Stimulated activated CD8-positive, alpha-beta memory T cell treated with anti-CD3 and anti-CD28 coated beads, Interleukin-2, amount 100 ng/mL, for 48 hours (primary cell): Measurements from ENCODE around the gene APOO.
"Not testable (repeated sequence)": the region's sequence is repeated elsewhere in the genome, so short reads cannot be mapped to it uniquely, and the experiment has no call there.

Experiments
- DNase-seq, 2 donors: peaks; one replicate each; pipeline ENCODE4 v3.0.0-alpha.2; 2020; ENCODE audit warnings: low read depth in 2 of 2

Gene APOO

GRCh38 chrX:23904096-23904495, 3.6 kb downstream of the APOO start:
- DNase-seq = no peak

- DNase-seq = no peak
Measured at GRCh38 chrX:23902419-23902818, 5.3 kb downstream of the APOO start.

- no peak for DNase-seq
Measured at GRCh38 chrX:23901805-23902204, 5.9 kb downstream of the APOO start.

GRCh38 chrX:23901060-23901459, 6.7 kb downstream of the APOO start:
- DNase-seq = no peak

GRCh38 chrX:23900220-23900797, 7.4 kb downstream of the APOO start:
- DNase-seq = no peak

- DNase-seq = no peak
Measured at GRCh38 chrX:23898412-23898959, 9.3 kb downstream of the APOO start.

- DNase-seq = no peak
Measured at GRCh38 chrX:23896981-23897380, 10.8 kb downstream of the APOO start.

GRCh38 chrX:23896539-23896938, 11.2 kb downstream of the APOO start:
- DNase-seq = not testable (repeated sequence)

- not testable (repeated sequence) for DNase-seq
Measured at GRCh38 chrX:23894993-23895392, 12.7 kb downstream of the APOO start.

GRCh38 chrX:23890933-23891332, 16.8 kb downstream of the APOO start:
- DNase-seq = no peak

- DNase-seq = no peak
Measured at GRCh38 chrX:23888887-23889501, 18.7 kb downstream of the APOO start.

GRCh38 chrX:23887918-23888317, 19.8 kb downstream of the APOO start:
- no peak for DNase-seq

- no peak for DNase-seq
Measured at GRCh38 chrX:23887451-23887850, 20.3 kb downstream of the APOO start.

GRCh38 chrX:23885803-23886202, 21.9 kb downstream of the APOO start:
- DNase-seq = no peak

- DNase-seq = no peak
Measured at GRCh38 chrX:23884427-23885024, 23.2 kb downstream of the APOO start.

GRCh38 chrX:23883737-23884354, 23.9 kb downstream of the APOO start:
- no peak for DNase-seq

- no peak for DNase-seq
Measured at GRCh38 chrX:23879380-23880090, 28.2 kb downstream of the APOO start.

- DNase-seq = no peak
Measured at GRCh38 chrX:23871905-23872546, 35.7 kb downstream of the APOO start.

- DNase-seq = no peak
Measured at GRCh38 chrX:23870041-23870440, 37.7 kb downstream of the APOO start.

GRCh38 chrX:23864742-23865326, 42.9 kb downstream of the APOO start:
- no peak for DNase-seq

GRCh38 chrX:23861952-23862351, 45.8 kb downstream of the APOO start:
- not testable (repeated sequence) for DNase-seq
